IMR-90 (cell line): ENCODE data around the gene MPRIP. TPM values are rescaled to one million over a fixed set of nuclear protein-coding genes. Genes with fewer than 3 reads are reported as not detected.

Experiments used
- ATAC-seq: fragments of 200-7000 bp; cut with Tn5 transposase; 2 replicates; pipeline ENCODE4 v1.9.1; 2020; ENCODE audit warnings: low read depth, mild to moderate bottlenecking, moderate library complexity
- BruUV-seq: library from RNA; stranded (reverse); fragments of 400-500 nt; replicated peaks from 2 replicates; lab custom pipeline; 2021; lab: Mats Ljungman, UMichigan
- CTCF ChIA-PET: fragments of 300-600 bp; formaldehyde crosslinking; extraction: SDS; loops from one replicate; lab custom pipeline; 2021; ENCODE audit warnings: antibody characterized with exemption; lab: Yijun Ruan, JAX
- POLR2A ChIA-PET: fragments of 300-600 bp; sonication (Branson Sonifier 250); formaldehyde crosslinking; loops from one replicate; lab custom pipeline; 2022; ENCODE audit warnings: antibody characterized with exemption; ENCODE audit not compliant: unreplicated experiment; lab: Charles Lee
- DNase-seq: peaks from one replicate; pipeline ENCODE4 v3.0.0; 2013
- H2AFZ ChIP-seq: replicated peaks from 2 replicates; pipeline ENCODE3; 2013; ENCODE audit warnings: low read length, mild to moderate bottlenecking; ENCODE audit not compliant: poor library complexity
- H2AK5ac ChIP-seq: 2 replicates; pipeline ENCODE4 v1.6.1; 2013; ENCODE audit warnings: low read depth, low read length, inconsistent platforms
- H2AK9ac ChIP-seq: replicated peaks from 2 replicates; pipeline ENCODE3; 2013; ENCODE audit warnings: mild to moderate bottlenecking, low read depth, low read length, moderate library complexity; ENCODE audit not compliant: poor library complexity
- H2BK120ac ChIP-seq: 2 replicates; pipeline ENCODE4 v1.6.1; 2013; ENCODE audit warnings: low read depth, low read length, inconsistent platforms
- H2BK15ac ChIP-seq: 3 replicates; pipeline ENCODE4 v1.6.1; 2013; ENCODE audit warnings: low read depth, low read length, inconsistent platforms
- H2BK20ac ChIP-seq: 2 replicates; pipeline ENCODE4 v1.6.1; 2013; ENCODE audit warnings: low read depth, mild to moderate bottlenecking, inconsistent platforms, low read length, moderate library complexity
- H2BK5ac ChIP-seq: 2 replicates; pipeline ENCODE4 v1.6.1; 2013; ENCODE audit warnings: mild to moderate bottlenecking, low read depth, low read length, inconsistent platforms; ENCODE audit not compliant: poor library complexity, severe bottlenecking
- H3K14ac ChIP-seq: replicated peaks from 2 replicates; pipeline ENCODE4 v1.6.1; 2013; ENCODE audit warnings: low read depth, low read length, inconsistent platforms
- H3K18ac ChIP-seq: 2 replicates; pipeline ENCODE4 v1.6.1; 2013; ENCODE audit warnings: low read depth, low read length, control low read depth
- H3K23ac ChIP-seq: 2 replicates; pipeline ENCODE4 v1.6.1; 2013; ENCODE audit warnings: low read depth, low read length, inconsistent platforms
- H3K27ac ChIP-seq: 2 replicates; pipeline ENCODE4 v1.5.1; 2013; ENCODE audit warnings: mild to moderate bottlenecking, control low read depth, low read length; ENCODE audit not compliant: insufficient read depth
- H3K27me3 ChIP-seq: 2 replicates; pipeline ENCODE4 v1.6.1; 2013; ENCODE audit warnings: low read length; ENCODE audit not compliant: control insufficient read depth, insufficient read depth
- H3K36me3 ChIP-seq: 2 replicates; pipeline ENCODE4 v1.6.1; 2013; ENCODE audit warnings: low read length, mixed read lengths; ENCODE audit not compliant: control insufficient read depth, insufficient read depth
- H3K4ac ChIP-seq: 2 replicates; pipeline ENCODE4 v1.6.1; 2013; ENCODE audit warnings: low read depth, low read length, inconsistent platforms
- H3K4me1 ChIP-seq: 2 replicates; pipeline ENCODE4 v1.6.1; 2013; ENCODE audit warnings: low read length, mixed read lengths; ENCODE audit not compliant: control insufficient read depth, insufficient read depth
- H3K4me2 ChIP-seq: 2 replicates; pipeline ENCODE4 v1.6.1; 2013; ENCODE audit warnings: low read depth, mild to moderate bottlenecking, control low read depth, low read length, moderate library complexity
- H3K4me3 ChIP-seq: 2 replicates; pipeline ENCODE4 v1.5.1; 2013; ENCODE audit warnings: low read depth, mild to moderate bottlenecking, control low read depth, low read length, moderate library complexity; ENCODE audit not compliant: insufficient read depth
- H3K56ac ChIP-seq: 2 replicates; pipeline ENCODE4 v1.6.1; 2013; ENCODE audit warnings: low read length, inconsistent platforms; ENCODE audit not compliant: insufficient read depth; ENCODE audit errors: extremely low read depth
- H3K79me1 ChIP-seq, 2 experiments: 2 replicates each; pipeline ENCODE4 v1.6.1; 2013; ENCODE audit warnings: low read length in 2 of 2, inconsistent platforms in 1 of 2, low read depth in 1 of 2
- H3K9ac ChIP-seq: 2 replicates; pipeline ENCODE4 v1.6.1; 2013; ENCODE audit warnings: low read depth, low read length, control low read depth
- H3K9me1 ChIP-seq: 2 replicates; pipeline ENCODE4 v1.6.1; 2013; ENCODE audit warnings: low read length, inconsistent platforms; ENCODE audit not compliant: insufficient read depth
- H3K9me3 ChIP-seq: 2 replicates; pipeline ENCODE4 v1.6.1; 2013; ENCODE audit warnings: low read length; ENCODE audit not compliant: control insufficient read depth, insufficient read depth
- H4K20me1 ChIP-seq: 2 replicates; pipeline ENCODE4 v1.6.1; 2013; ENCODE audit warnings: low read length, inconsistent platforms; ENCODE audit not compliant: insufficient read depth
- H4K5ac ChIP-seq: 2 replicates; pipeline ENCODE4 v1.6.1; 2013; ENCODE audit warnings: mild to moderate bottlenecking, low read depth, low read length, control low read depth
- H4K8ac ChIP-seq, 2 experiments: 2 replicates each; pipeline ENCODE4 v1.6.1; 2013; ENCODE audit warnings: low read depth in 2 of 2, low read length in 2 of 2, control low read depth in 1 of 2, inconsistent platforms in 1 of 2
- H4K91ac ChIP-seq: 2 replicates; pipeline ENCODE4 v1.6.1; 2013; ENCODE audit warnings: low read depth, low read length, inconsistent platforms; ENCODE audit not compliant: insufficient read depth
- CEBPB ChIP-seq: IDR thresholded peaks from 2 replicates; pipeline ENCODE4 v1.6.1; 2012; ENCODE audit warnings: low read depth, low read length, improper control_type of control experiment
- ELK1 ChIP-seq: fragments of 150-350 bp; IDR thresholded peaks from 2 replicates; pipeline ENCODE4 v1.6.1; 2016; ENCODE audit warnings: low read depth, mild to moderate bottlenecking, low read length, moderate library complexity, borderline replicate concordance
- FOS ChIP-seq: fragments of 150-350 bp; IDR thresholded peaks from 2 replicates; pipeline ENCODE4 v1.6.1; 2016; ENCODE audit warnings: low read depth, low read length
- MAZ ChIP-seq: IDR thresholded peaks from 2 replicates; pipeline ENCODE4 v1.6.1; 2012; ENCODE audit warnings: low read depth, mild to moderate bottlenecking, low read length, improper control_type of control experiment, moderate library complexity, borderline replicate concordance
- MXI1 ChIP-seq: IDR thresholded peaks from 2 replicates; pipeline ENCODE4 v1.6.1; 2012; ENCODE audit warnings: low read depth, mild to moderate bottlenecking, low read length, moderate library complexity, borderline replicate concordance
- NFE2L2 ChIP-seq: fragments of 150-350 bp; IDR thresholded peaks from 2 replicates; pipeline ENCODE4 v1.6.1; 2016; ENCODE audit warnings: low read depth, mild to moderate bottlenecking, low read length
- POLR2A ChIP-seq: IDR thresholded peaks from 2 replicates; pipeline ENCODE4 v1.6.1; 2012; ENCODE audit warnings: mild to moderate bottlenecking, low read depth, low read length
- RAD21 ChIP-seq: IDR thresholded peaks from 2 replicates; pipeline ENCODE4 v1.6.1; 2012; ENCODE audit warnings: low read length, improper control_type of control experiment
- RCOR1 ChIP-seq: IDR thresholded peaks from 2 replicates; pipeline ENCODE4 v1.6.1; 2012; ENCODE audit warnings: mild to moderate bottlenecking, low read length, improper control_type of control experiment; ENCODE audit not compliant: insufficient replicate concordance
- RFX5 ChIP-seq: IDR thresholded peaks from 2 replicates; pipeline ENCODE4 v1.8.0; 2012; ENCODE audit warnings: low read depth, mild to moderate bottlenecking, low read length, moderate library complexity
- SMC3 ChIP-seq: fragments of 150-350 bp; IDR thresholded peaks from 2 replicates; pipeline ENCODE4 v1.6.1; 2016; ENCODE audit warnings: low read depth, mild to moderate bottlenecking, antibody characterized with exemption, low read length, moderate library complexity
- WGBS, 2 experiments: methylation state at CpG; one replicate each; pipeline versions ENCODE4 v1.1.5 to v1.1.7; 2013; ENCODE audit warnings: missing lambda C conversion rate in 2 of 2; ENCODE audit not compliant: insufficient read length in 1 of 2; ENCODE audit errors: extremely low coverage in 2 of 2; 5-methylcytosine and 5-hydroxymethylcytosine counted together
- dilution Hi-C: fragments of 300-500 bp; cut with HindIII; formaldehyde crosslinking; loops from one replicate; pipeline ENCODE4 v1.14.3; 2018; ENCODE audit warnings: low sequenced_read_pairs; ENCODE audit not compliant: unreplicated experiment
- in situ Hi-C: fragments of 300-500 bp; cut with MboI; formaldehyde crosslinking; loops from 3 replicates; pipeline ENCODE4 v1.14.3; 2019; ENCODE audit warnings: low sequenced_read_pairs, inconsistent platforms, mixed read lengths
- intact Hi-C: fragments of 100-400 bp; cut with micrococcal nuclease; formaldehyde crosslinking; loops from 2 replicates; pipeline ENCODE4 v1.10.0; 2022
- polyA plus RNA-seq, 3 experiments: library from polyadenylated mRNA; depleted of rRNA; stranded (reverse); fragments of >200 nt; gene quantifications; 2 replicates each; pipeline ENCODE4 v1.2.3, GENCODE V29; 2012; ENCODE audit warnings: low replicate concordance in 1 of 3
- total RNA-seq: library from RNA; depleted of rRNA; stranded (reverse); fragments of >200 nt; gene quantifications from 2 replicates; pipeline ENCODE4 v1.2.3, GENCODE V29; 2012

The MPRIP gene
- total and polyA plus RNA-seq, 2 of the 4 experiments (the other 2 are of a cell fraction) = 111 to 149 TPM

- H3K27me3 ChIP-seq = no peaks in the 10 kb centered on the region
- CTCF ChIA-PET = interaction anchor here (0.8 kb wide), 1 partner anchor 10 kb away, joined by 4 read pairs; no protein-coding TSS in a partner anchor
- no peaks in the 10 kb centered on the region for H3K9me3 ChIP-seq
- 0 out of 2 replicates have a peak, but pooled peaks cover under 1% of the 10 kb centered on the region for H3K9me1 ChIP-seq
- H3K18ac ChIP-seq = peak overlapping the region; percentile 27; the same call in 1 of the 2 replicates
- H3K4me1 ChIP-seq = peaks cover 19% of the 10 kb centered on the region
- no peak overlapping the region for H3K4me3 ChIP-seq
- H2BK5ac ChIP-seq = no peak overlapping the region
- no peak overlapping the region for H2BK15ac ChIP-seq
- H4K91ac ChIP-seq = no peak overlapping the region
- H4K8ac ChIP-seq = peak overlapping the region in 1 of 2 experiments; percentile 8; a peak in 1 of 4 replicates
- dilution Hi-C loops (no loop called here), in situ Hi-C loops (no loop called here), intact Hi-C loops (no loop called here)
- TF ChIP-seq RAD21 (no peak), SMC3 (no peak), RFX5 (no peak), ELK1 (no peak), CEBPB (no peak), NFE2L2 (no peak), MXI1 (no peak), MAZ (no peak), RCOR1 (no peak), POLR2A (no peak), FOS (no peak)
- DNase-seq (no peak), ATAC-seq (no peak; the same call in 1 of the 2 replicates)
- H3K9ac ChIP-seq = no peak overlapping the region
- no peak overlapping the region for H3K56ac ChIP-seq
- H3K23ac ChIP-seq = no peak overlapping the region
- H2AK9ac ChIP-seq = no peak overlapping the region
- H3K27ac ChIP-seq = peak overlapping the region; percentile 38; the same call in 1 of the 2 replicates
- H2BK20ac ChIP-seq = no peak overlapping the region
- BruUV-seq = no TSS peak
- H4K20me1 ChIP-seq = no peaks in the 10 kb centered on the region
- H3K14ac ChIP-seq = no peak overlapping the region
- H3K79me1 ChIP-seq = no peaks in the 10 kb centered on the region; a peak in 1 of 4 replicates
- H2BK120ac ChIP-seq = no peak overlapping the region
- peak overlapping the region; percentile 34; the same call in 1 of the 2 replicates for H4K5ac ChIP-seq
- peak overlapping the region; percentile 24; the same call in 1 of the 2 replicates for H3K4me2 ChIP-seq
- H2AK5ac ChIP-seq = no peak overlapping the region; the same call in 1 of the 2 replicates
- H3K4ac ChIP-seq = no peak overlapping the region
- POLR2A ChIA-PET = no interaction called here
- 33% methylated on average over 1 of the region's 10 CpGs; no CpG with 5 or more reads in 1 of the 2 experiments for WGBS, 2 experiments
- H3K36me3 ChIP-seq = no peaks in the 10 kb centered on the region; the same call in 1 of the 2 replicates
- H2AFZ ChIP-seq = no peak overlapping the region
Measured at GRCh38 chr17:17201271-17201670, 159.0 kb downstream of the MPRIP start.
